Skin epidermis (tissue), 12 donors: ENCODE measurements around the gene ZNF365.
"Not testable (repeated sequence)": the region's sequence is repeated elsewhere in the genome, so short reads cannot be mapped to it uniquely, and the experiment has no call there.

Source experiments
- H3K27ac ChIP-seq, 21 experiments: fragments of 200-600 bp; sonication (generic) in 11 of 21; one replicate each; pipeline ENCODE4 v1.5.0; 2020; ENCODE audit warnings: mild to moderate bottlenecking in 3 of 21, inconsistent platforms in 2 of 21, moderate library complexity in 2 of 21
- H3K4me3 ChIP-seq, 7 experiments: fragments of 200-600 bp; sonication (generic) in 2 of 7; one replicate each; pipeline ENCODE4 v1.5.0; 2020; ENCODE audit warnings: inconsistent platforms in 2 of 7, mild to moderate bottlenecking in 2 of 7, moderate library complexity in 1 of 7

Gene ZNF365

GRCh38 chr10:62373995-62374861 lies at the start of gene ZNF365:
Gene ZNF365, plus strand, starts transcription at chr10:62374369. Its CDS starts 1,825 bp downstream, at chr10:62376194.
- peak within 1 kb of the TSS; percentile 39 to 58 (median 53) for H3K4me3 ChIP-seq
- H3K27ac ChIP-seq, result peak within 1 kb of the TSS in 15 of 21 experiments; percentile 11 to 86 (median 29)

- no peak overlapping the region for H3K27ac ChIP-seq
- no peak overlapping the region for H3K4me3 ChIP-seq
Observed at GRCh38 chr10:62326176-62326575, 48.0 kb upstream of the ZNF365 start.

GRCh38 chr10:62327885-62328284 lies 46.3 kb upstream of the ZNF365 start:
- no peak overlapping the region for H3K4me3 ChIP-seq
- H3K27ac ChIP-seq, result no peak overlapping the region

GRCh38 chr10:62330213-62330612 lies 44.0 kb upstream of the ZNF365 start:
- Histone ChIP-seq H3K27ac (no peak overlapping the region), H3K4me3 (no peak overlapping the region)

- H3K4me3 ChIP-seq, result no peak overlapping the region
- H3K27ac ChIP-seq, result no peak overlapping the region
Observed at GRCh38 chr10:62332406-62332805, 41.8 kb upstream of the ZNF365 start.

- Histone ChIP-seq H3K27ac (no peak overlapping the region), H3K4me3 (no peak overlapping the region)
Observed at GRCh38 chr10:62333135-62333889, 40.9 kb upstream of the ZNF365 start.

- no peak overlapping the region for H3K4me3 ChIP-seq
- H3K27ac ChIP-seq, result no peak overlapping the region
Observed at GRCh38 chr10:62333988-62334682, 40.0 kb upstream of the ZNF365 start.

GRCh38 chr10:62335326-62335725 lies 38.8 kb upstream of the ZNF365 start:
- Histone ChIP-seq H3K27ac (no peak overlapping the region), H3K4me3 (no peak overlapping the region)

- no peak overlapping the region for H3K4me3 ChIP-seq
- H3K27ac ChIP-seq, result no peak overlapping the region
Observed at GRCh38 chr10:62336404-62336803, 37.8 kb upstream of the ZNF365 start.

- H3K4me3 ChIP-seq, result no peak overlapping the region
Observed at GRCh38 chr10:62341419-62341818, 32.8 kb upstream of the ZNF365 start.

GRCh38 chr10:62343000-62343399 lies 31.2 kb upstream of the ZNF365 start:
- H3K4me3 ChIP-seq, result no peak overlapping the region
- no peak overlapping the region for H3K27ac ChIP-seq

More at GRCh38 chr10:62341419-62341818, 32.8 kb upstream of the ZNF365 start:
- H3K27ac ChIP-seq, result no peak overlapping the region

GRCh38 chr10:62348029-62348428 lies 26.1 kb upstream of the ZNF365 start:
- Histone ChIP-seq H3K27ac (no peak overlapping the region), H3K4me3 (no peak overlapping the region)

- no peak overlapping the region for H3K4me3 ChIP-seq
- no peak overlapping the region for H3K27ac ChIP-seq
Observed at GRCh38 chr10:62352356-62352970, 21.7 kb upstream of the ZNF365 start.

- no peak overlapping the region for H3K4me3 ChIP-seq
- H3K27ac ChIP-seq, result no peak overlapping the region
Observed at GRCh38 chr10:62354916-62355315, 19.3 kb upstream of the ZNF365 start.

GRCh38 chr10:62356447-62356846 lies 17.7 kb upstream of the ZNF365 start:
- H3K4me3 ChIP-seq, result no peak overlapping the region
- no peak overlapping the region for H3K27ac ChIP-seq

GRCh38 chr10:62358151-62358550 lies 16.0 kb upstream of the ZNF365 start:
- H3K27ac ChIP-seq, H3K4me3 ChIP-seq: not testable (repeated sequence)

GRCh38 chr10:62373639-62373994 lies 552 bp upstream of the ZNF365 start:
- Histone ChIP-seq H3K27ac (peak overlapping the region in 7 of 21 experiments; percentile 17 to 86 (median 49)), H3K4me3 (peak overlapping the region; percentile 39 to 58 (median 53))

GRCh38 chr10:62374862-62375710 lies 917 bp downstream of the ZNF365 start:
- H3K27ac ChIP-seq, result peak overlapping the region in 7 of 21 experiments; percentile 17 to 86 (median 51)
- H3K4me3 ChIP-seq, result peak overlapping the region; percentile 39 to 58 (median 53)
